Measurements from ENCODE around the gene ARRDC2. TPM values are rescaled to one million over a fixed set of nuclear protein-coding genes. Genes with fewer than 3 reads are reported as not detected.

Gene ARRDC2
- total and polyA plus RNA-seq, 2 of the 13 experiments (the other 11 are each of a cell fraction or from before 2014, with no cell fraction given) = 2.1 to 3.4 TPM

DNA sequence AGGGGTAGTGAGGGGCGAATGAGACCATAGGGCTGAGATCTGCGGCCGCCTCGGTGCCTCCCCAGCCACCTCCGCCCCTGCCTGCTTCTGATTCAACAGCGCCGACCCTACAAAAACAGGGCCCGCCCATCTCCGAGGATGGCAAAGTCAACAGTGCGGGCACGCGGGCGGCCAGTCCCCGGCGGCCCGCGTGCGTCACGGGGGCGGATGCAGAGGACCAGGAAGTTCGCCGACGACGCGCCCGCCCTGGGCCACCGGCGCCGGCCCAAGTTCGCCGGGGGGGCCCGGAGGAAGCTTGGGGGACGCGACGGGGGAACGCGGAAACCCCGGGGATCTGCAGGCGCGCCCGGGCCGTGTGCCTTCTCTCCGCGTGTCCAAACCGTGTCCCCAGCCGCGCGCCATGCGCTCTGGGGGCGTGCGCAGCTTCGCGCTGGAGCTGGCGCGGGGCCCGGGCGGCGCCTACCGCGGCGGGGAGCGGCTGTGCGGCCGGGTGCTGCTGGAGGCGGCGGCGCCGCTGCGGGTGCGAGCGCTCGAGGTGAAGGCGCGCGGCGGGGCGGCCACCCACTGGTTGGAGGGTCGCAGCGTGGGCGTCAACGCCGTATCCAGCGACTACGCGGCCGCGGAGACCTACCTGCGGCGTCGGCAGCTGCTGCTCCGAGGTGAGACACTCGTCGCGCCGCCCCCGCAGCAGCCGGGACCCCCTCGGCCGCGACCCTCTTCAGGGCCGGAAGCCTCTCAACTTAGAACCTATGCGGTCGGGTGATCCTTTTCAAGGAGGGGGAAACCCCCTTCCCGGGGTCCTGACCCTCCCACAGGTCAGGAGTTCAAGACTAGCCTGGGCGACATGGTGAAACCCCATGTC is 6.8 kb upstream of the ARRDC2 start (continued):
- no peak for TF ChIP-seq ZNF331 (CRISPR knock-in tag; IDR thresholded peaks at IDR 0.05)
- TF ChIP-seq, protein P1, sequence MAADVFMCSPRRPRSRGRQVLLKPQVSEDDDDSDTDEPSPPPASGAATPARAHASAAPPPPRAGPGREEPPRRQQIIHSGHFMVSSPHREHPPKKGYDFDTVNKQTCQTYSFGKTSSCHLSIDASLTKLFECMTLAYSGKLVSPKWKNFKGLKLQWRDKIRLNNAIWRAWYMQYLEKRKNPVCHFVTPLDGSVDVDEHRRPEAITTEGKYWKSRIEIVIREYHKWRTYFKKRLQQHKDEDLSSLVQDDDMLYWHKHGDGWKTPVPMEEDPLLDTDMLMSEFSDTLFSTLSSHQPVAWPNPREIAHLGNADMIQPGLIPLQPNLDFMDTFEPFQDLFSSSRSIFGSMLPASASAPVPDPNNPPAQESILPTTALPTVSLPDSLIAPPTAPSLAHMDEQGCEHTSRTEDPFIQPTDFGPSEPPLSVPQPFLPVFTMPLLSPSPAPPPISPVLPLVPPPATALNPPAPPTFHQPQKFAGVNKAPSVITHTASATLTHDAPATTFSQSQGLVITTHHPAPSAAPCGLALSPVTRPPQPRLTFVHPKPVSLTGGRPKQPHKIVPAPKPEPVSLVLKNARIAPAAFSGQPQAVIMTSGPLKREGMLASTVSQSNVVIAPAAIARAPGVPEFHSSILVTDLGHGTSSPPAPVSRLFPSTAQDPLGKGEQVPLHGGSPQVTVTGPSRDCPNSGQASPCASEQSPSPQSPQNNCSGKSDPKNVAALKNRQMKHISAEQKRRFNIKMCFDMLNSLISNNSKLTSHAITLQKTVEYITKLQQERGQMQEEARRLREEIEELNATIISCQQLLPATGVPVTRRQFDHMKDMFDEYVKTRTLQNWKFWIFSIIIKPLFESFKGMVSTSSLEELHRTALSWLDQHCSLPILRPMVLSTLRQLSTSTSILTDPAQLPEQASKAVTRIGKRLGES (CRISPR knock-in tag; IDR thresholded peaks at IDR 0.05; ENCODE audit: borderline replicate concordance) = peak; percentile 63; the same call in 1 of the 2 replicates
- TF ChIP-seq, protein P2, sequence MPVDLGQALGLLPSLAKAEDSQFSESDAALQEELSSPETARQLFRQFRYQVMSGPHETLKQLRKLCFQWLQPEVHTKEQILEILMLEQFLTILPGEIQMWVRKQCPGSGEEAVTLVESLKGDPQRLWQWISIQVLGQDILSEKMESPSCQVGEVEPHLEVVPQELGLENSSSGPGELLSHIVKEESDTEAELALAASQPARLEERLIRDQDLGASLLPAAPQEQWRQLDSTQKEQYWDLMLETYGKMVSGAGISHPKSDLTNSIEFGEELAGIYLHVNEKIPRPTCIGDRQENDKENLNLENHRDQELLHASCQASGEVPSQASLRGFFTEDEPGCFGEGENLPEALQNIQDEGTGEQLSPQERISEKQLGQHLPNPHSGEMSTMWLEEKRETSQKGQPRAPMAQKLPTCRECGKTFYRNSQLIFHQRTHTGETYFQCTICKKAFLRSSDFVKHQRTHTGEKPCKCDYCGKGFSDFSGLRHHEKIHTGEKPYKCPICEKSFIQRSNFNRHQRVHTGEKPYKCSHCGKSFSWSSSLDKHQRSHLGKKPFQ (CRISPR knock-in tag; IDR thresholded peaks at IDR 0.05; ENCODE audit: insufficient replicate concordance) = peak; percentile 51
- no peak for TF ChIP-seq IKZF1 (IDR thresholded peaks at IDR 0.05)
- TF ChIP-seq SP4 (CRISPR knock-in tag; IDR thresholded peaks at IDR 0.05) = peak; percentile 83
- TF ChIP-seq SETDB1 (CRISPR knock-in tag; IDR thresholded peaks at IDR 0.05; ENCODE audit: borderline replicate concordance) = no peak
- TF ChIP-seq MIER3 (CRISPR knock-in tag; IDR thresholded peaks at IDR 0.05; ENCODE audit: borderline replicate concordance) = no peak
- TF ChIP-seq, protein P3, sequence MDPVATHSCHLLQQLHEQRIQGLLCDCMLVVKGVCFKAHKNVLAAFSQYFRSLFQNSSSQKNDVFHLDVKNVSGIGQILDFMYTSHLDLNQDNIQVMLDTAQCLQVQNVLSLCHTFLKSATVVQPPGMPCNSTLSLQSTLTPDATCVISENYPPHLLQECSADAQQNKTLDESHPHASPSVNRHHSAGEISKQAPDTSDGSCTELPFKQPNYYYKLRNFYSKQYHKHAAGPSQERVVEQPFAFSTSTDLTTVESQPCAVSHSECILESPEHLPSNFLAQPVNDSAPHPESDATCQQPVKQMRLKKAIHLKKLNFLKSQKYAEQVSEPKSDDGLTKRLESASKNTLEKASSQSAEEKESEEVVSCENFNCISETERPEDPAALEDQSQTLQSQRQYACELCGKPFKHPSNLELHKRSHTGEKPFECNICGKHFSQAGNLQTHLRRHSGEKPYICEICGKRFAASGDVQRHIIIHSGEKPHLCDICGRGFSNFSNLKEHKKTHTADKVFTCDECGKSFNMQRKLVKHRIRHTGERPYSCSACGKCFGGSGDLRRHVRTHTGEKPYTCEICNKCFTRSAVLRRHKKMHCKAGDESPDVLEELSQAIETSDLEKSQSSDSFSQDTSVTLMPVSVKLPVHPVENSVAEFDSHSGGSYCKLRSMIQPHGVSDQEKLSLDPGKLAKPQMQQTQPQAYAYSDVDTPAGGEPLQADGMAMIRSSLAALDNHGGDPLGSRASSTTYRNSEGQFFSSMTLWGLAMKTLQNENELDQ (CRISPR knock-in tag; IDR thresholded peaks at IDR 0.05; ENCODE audit: borderline replicate concordance) = no peak
- no peak for TF ChIP-seq RBM39 (IDR thresholded peaks at IDR 0.05; ENCODE audit: low read depth, low read length, poor library complexity, severe bottlenecking)
- TF ChIP-seq, protein P4, sequence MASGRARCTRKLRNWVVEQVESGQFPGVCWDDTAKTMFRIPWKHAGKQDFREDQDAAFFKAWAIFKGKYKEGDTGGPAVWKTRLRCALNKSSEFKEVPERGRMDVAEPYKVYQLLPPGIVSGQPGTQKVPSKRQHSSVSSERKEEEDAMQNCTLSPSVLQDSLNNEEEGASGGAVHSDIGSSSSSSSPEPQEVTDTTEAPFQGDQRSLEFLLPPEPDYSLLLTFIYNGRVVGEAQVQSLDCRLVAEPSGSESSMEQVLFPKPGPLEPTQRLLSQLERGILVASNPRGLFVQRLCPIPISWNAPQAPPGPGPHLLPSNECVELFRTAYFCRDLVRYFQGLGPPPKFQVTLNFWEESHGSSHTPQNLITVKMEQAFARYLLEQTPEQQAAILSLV (CRISPR knock-in tag; IDR thresholded peaks at IDR 0.05; ENCODE audit: borderline replicate concordance) = peak; percentile 74; the same call in 1 of the 2 replicates
- TF ChIP-seq ZFP41 (CRISPR knock-in tag; IDR thresholded peaks at IDR 0.05; ENCODE audit: borderline replicate concordance) = no peak
- no peak for TF ChIP-seq ZNF10 (CRISPR knock-in tag; IDR thresholded peaks at IDR 0.05; ENCODE audit: borderline replicate concordance, low read depth)
- no peak for TF ChIP-seq RFX3 (CRISPR knock-in tag; IDR thresholded peaks at IDR 0.05)
- TF ChIP-seq KAT8 (CRISPR knock-in tag; IDR thresholded peaks at IDR 0.05) = peak; percentile 67
- TF ChIP-seq MBNL3 (CRISPR knock-in tag; conservative IDR thresholded peaks at IDR 0.05) = no peak
- TF ChIP-seq ZBTB3 (CRISPR knock-in tag; IDR thresholded peaks at IDR 0.05; ENCODE audit: borderline replicate concordance, low read depth) = no peak; the same call in 1 of the 2 replicates
- TF ChIP-seq, protein P5, sequence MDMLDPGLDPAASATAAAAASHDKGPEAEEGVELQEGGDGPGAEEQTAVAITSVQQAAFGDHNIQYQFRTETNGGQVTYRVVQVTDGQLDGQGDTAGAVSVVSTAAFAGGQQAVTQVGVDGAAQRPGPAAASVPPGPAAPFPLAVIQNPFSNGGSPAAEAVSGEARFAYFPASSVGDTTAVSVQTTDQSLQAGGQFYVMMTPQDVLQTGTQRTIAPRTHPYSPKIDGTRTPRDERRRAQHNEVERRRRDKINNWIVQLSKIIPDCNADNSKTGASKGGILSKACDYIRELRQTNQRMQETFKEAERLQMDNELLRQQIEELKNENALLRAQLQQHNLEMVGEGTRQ (IDR thresholded peaks at IDR 0.05; ENCODE audit: low read depth, low read length) = no peak
- TF ChIP-seq, protein P5 (CRISPR knock-in tag; IDR thresholded peaks at IDR 0.05; ENCODE audit: borderline replicate concordance) = no peak
